ENCODE data around the gene PIWIL1.

DNA sequence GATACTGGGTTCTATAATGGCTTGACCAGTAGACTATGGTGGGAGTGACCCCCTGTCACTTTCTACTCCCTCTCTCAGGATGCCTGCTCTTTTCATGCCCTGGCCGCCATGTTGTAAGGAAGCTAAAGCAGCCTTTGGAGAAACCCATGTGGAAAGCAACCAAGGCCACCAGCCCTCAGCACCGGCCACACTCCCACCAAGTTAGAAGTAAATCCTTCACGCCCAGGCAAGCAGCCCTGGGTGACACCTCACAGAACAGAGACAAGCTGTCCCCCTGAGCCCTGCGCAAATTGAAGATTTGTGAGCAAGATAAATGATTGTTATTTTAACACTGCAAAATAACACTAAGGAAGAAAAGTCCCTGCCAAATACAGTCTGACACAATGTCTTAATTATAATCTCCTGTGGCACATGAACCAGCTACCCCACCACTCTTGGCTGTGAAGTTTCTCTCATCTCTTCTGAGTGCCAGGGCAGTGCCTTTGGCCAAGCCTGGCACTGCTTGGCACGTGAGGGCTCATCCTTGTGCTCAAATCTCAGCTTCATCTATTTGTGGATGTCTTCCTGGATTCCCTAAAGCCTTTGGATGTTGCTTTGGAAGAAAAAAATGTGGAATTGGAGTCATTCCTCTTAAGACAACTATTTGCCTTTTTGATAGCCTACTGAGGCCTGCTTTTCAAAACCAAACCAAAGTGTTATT lies 39.2 kb upstream of the PIWIL1 start:
- TF ChIP-seq, protein P1, sequence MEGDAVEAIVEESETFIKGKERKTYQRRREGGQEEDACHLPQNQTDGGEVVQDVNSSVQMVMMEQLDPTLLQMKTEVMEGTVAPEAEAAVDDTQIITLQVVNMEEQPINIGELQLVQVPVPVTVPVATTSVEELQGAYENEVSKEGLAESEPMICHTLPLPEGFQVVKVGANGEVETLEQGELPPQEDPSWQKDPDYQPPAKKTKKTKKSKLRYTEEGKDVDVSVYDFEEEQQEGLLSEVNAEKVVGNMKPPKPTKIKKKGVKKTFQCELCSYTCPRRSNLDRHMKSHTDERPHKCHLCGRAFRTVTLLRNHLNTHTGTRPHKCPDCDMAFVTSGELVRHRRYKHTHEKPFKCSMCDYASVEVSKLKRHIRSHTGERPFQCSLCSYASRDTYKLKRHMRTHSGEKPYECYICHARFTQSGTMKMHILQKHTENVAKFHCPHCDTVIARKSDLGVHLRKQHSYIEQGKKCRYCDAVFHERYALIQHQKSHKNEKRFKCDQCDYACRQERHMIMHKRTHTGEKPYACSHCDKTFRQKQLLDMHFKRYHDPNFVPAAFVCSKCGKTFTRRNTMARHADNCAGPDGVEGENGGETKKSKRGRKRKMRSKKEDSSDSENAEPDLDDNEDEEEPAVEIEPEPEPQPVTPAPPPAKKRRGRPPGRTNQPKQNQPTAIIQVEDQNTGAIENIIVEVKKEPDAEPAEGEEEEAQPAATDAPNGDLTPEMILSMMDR (conservative IDR thresholded peaks at IDR 0.05; ENCODE audit: low read depth, low read length): no peak
- TF ChIP-seq EZH2 (IDR thresholded peaks at IDR 0.05; ENCODE audit: low read length, unreplicated experiment) (no peak), EZH2phosphoT487 (IDR thresholded peaks at IDR 0.05; ENCODE audit: borderline replicate concordance, low read length) (no peak)

All from PC-3 (cell line).